ENCODE measurements around the gene NDUFA12.
"Not testable (repeated sequence)": the region's sequence is repeated elsewhere in the genome, so short reads cannot be mapped to it uniquely, and the experiment has no call there.

NDUFA12 gene

GRCh38 chr12:94994312-94994711, 9.2 kb downstream of the NDUFA12 start:
- TF ChIP-seq POLR2A (IDR thresholded peaks at IDR 0.05; ENCODE audit: low read length) = no peak
- no peak for TF ChIP-seq GATA1 (IDR thresholded peaks at IDR 0.05; ENCODE audit: low read depth, low read length)
- DNase-seq = no peak

- not testable (repeated sequence) for DNase-seq
These were observed 9.6 kb downstream of the NDUFA12 start for GRCh38 chr12:94993855-94994254.

GRCh38 chr12:94990222-94990621, 13.3 kb downstream of the NDUFA12 start:
- TF ChIP-seq POLR2A (IDR thresholded peaks at IDR 0.05; ENCODE audit: low read length) (no peak), GATA1 (IDR thresholded peaks at IDR 0.05; ENCODE audit: low read depth, low read length) (no peak)
- no peak for DNase-seq

- DNase-seq = no peak
- TF ChIP-seq GATA1 (IDR thresholded peaks at IDR 0.05; ENCODE audit: low read depth, low read length) (no peak), POLR2A (IDR thresholded peaks at IDR 0.05; ENCODE audit: low read length) (no peak)
These were observed 15.0 kb downstream of the NDUFA12 start for GRCh38 chr12:94988471-94988870.

- DNase-seq = no peak
- TF ChIP-seq POLR2A (IDR thresholded peaks at IDR 0.05; ENCODE audit: low read length) (no peak), GATA1 (IDR thresholded peaks at IDR 0.05; ENCODE audit: low read depth, low read length) (no peak)
These were observed 15.7 kb downstream of the NDUFA12 start for GRCh38 chr12:94987801-94988200.

- no peak for DNase-seq
- TF ChIP-seq POLR2A (IDR thresholded peaks at IDR 0.05; ENCODE audit: low read length) = no peak
- no peak for TF ChIP-seq GATA1 (IDR thresholded peaks at IDR 0.05; ENCODE audit: low read depth, low read length)
These were observed 16.3 kb downstream of the NDUFA12 start for GRCh38 chr12:94987076-94987669.

- DNase-seq = not testable (repeated sequence)
These were observed 18.4 kb downstream of the NDUFA12 start for GRCh38 chr12:94985099-94985498.

- no peak for DNase-seq
- TF ChIP-seq GATA1 (IDR thresholded peaks at IDR 0.05; ENCODE audit: low read depth, low read length) (no peak), POLR2A (IDR thresholded peaks at IDR 0.05; ENCODE audit: low read length) (no peak)
These were observed 20.2 kb downstream of the NDUFA12 start for GRCh38 chr12:94983321-94983720.

- TF ChIP-seq GATA1 (IDR thresholded peaks at IDR 0.05; ENCODE audit: low read depth, low read length) (no peak), POLR2A (IDR thresholded peaks at IDR 0.05; ENCODE audit: low read length) (no peak)
- DNase-seq = no peak
These were observed 21.0 kb downstream of the NDUFA12 start for GRCh38 chr12:94982456-94982855.

GRCh38 chr12:94980577-94980976, 22.9 kb downstream of the NDUFA12 start:
- peak in 1 of 2 experiments; percentile 20 for DNase-seq
- no peak for TF ChIP-seq POLR2A (IDR thresholded peaks at IDR 0.05; ENCODE audit: low read length)

GRCh38 chr12:94979941-94980340, 23.6 kb downstream of the NDUFA12 start:
- TF ChIP-seq GATA1 (IDR thresholded peaks at IDR 0.05; ENCODE audit: low read depth, low read length) (no peak), POLR2A (IDR thresholded peaks at IDR 0.05; ENCODE audit: low read length) (no peak)
- DNase-seq = no peak

GRCh38 chr12:94977766-94978468, 25.6 kb downstream of the NDUFA12 start:
- no peak for TF ChIP-seq POLR2A (IDR thresholded peaks at IDR 0.05; ENCODE audit: low read length)
- TF ChIP-seq GATA1 (IDR thresholded peaks at IDR 0.05; ENCODE audit: low read depth, low read length) = no peak
- DNase-seq = peak in 1 of 2 experiments; percentile 28

GRCh38 chr12:94973221-94973620, 30.3 kb downstream of the NDUFA12 start:
- DNase-seq = no peak
- TF ChIP-seq GATA1 (IDR thresholded peaks at IDR 0.05; ENCODE audit: low read depth, low read length) (no peak), POLR2A (IDR thresholded peaks at IDR 0.05; ENCODE audit: low read length) (no peak)

GRCh38 chr12:94972795-94973194, 30.7 kb downstream of the NDUFA12 start:
- TF ChIP-seq GATA1 (IDR thresholded peaks at IDR 0.05; ENCODE audit: low read depth, low read length) (no peak), POLR2A (IDR thresholded peaks at IDR 0.05; ENCODE audit: low read length) (no peak)
- DNase-seq = no peak

GRCh38 chr12:94971923-94972322, 31.6 kb downstream of the NDUFA12 start:
- no peak for TF ChIP-seq POLR2A (IDR thresholded peaks at IDR 0.05; ENCODE audit: low read length)
- no peak for TF ChIP-seq GATA1 (IDR thresholded peaks at IDR 0.05; ENCODE audit: low read depth, low read length)
- DNase-seq = no peak
